ENCODE measurements around the gene DHRS3. TPM values are rescaled to one million over a fixed set of nuclear protein-coding genes. Genes with fewer than 3 reads are reported as not detected.
"Not testable (repeated sequence)": the region's sequence is repeated elsewhere in the genome, so short reads cannot be mapped to it uniquely, and the experiment has no call there.

DHRS3 gene
- polyA plus RNA-seq, 1 of the 3 experiments (the other 2 are of a cell fraction) = 44.8 TPM

DNA sequence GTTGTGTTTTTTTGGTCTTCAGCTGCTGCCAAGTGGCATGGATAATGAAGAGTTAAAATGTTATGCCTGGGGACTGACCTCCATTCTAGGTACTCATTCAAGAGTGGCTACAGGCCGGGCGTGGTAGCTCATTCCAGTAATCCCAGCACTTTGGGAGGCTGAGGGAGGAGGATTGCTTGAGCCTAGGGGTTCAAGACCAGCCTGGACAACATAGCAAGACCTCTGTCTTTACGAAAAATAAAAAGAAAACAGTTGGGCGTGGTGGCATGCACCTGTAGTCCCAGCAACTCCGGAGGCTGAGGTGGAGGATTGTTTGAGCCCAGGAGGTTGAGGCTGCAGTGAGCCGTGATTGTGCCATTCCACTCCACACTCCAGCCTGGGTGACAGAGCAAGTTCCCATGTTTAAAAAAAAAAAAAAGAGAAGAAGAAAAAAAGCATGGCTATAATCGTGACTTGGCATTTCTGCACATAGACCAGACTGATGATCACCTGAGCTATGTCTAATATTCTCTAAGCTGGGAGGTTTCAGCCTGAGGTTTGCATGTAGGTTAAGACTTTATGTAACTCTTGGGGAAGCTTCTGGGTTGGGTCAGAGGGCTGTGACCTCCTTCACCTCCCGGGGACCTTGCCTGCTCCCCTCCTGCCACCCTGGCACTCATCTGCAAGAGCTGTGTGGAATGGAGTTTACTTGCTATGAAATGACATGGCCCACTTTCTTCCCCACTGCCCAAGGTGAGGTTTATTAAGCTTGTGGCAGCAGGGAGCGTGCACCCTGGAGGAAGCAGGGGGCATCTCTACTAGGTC is 51.3 kb downstream of the DHRS3 start:
- Histone ChIP-seq H3K9me3 (no peaks in the 10 kb centered on the region), H3K9me2 (no peaks in the 10 kb centered on the region), H3K36me3 (replicated peaks in 1 of 2; ENCODE audit: control insufficient read depth in 1 of 2, insufficient read depth in 2 of 2, low read length in 1 of 2) (peaks cover 0 to 20% of the 10 kb centered on the region in 2 experiments), H3K79me2 (ENCODE audit: insufficient read depth) (no peaks in the 10 kb centered on the region), H3K4me3 (ENCODE audit: low read depth in 2 of 2, low read length in 1 of 2) (no peak overlapping the region), H3K4me1 (ENCODE audit: control insufficient read depth in 1 of 2, insufficient read depth in 2 of 2, low read depth in 1 of 2, low read length in 1 of 2) (peaks cover 0 to 5% of the 10 kb centered on the region in 2 experiments; a peak in 1 of 4 replicates), H3K4me2 (no peak overlapping the region), H3K27ac (ENCODE audit: low read depth in 2 of 2, low read length in 1 of 2) (no peak overlapping the region), H4K20me1 (ENCODE audit: insufficient read depth) (no peaks in the 10 kb centered on the region), H3K9ac (no peak overlapping the region), H2AFZ (ENCODE audit: low read depth) (no peak overlapping the region), H3F3A (replicated peaks; ENCODE audit: insufficient read depth) (no peaks in the 10 kb centered on the region), H3K27me3 (ENCODE audit: insufficient read depth) (no peaks in the 10 kb centered on the region)
- no peak for DNase-seq
- WGBS (ENCODE audit: low lambda C conversion rate) = 91% methylated on average over 8 of the region's 9 CpGs
- CTCF ChIA-PET = no interaction called here
- no peak for TF ChIP-seq FOXM1 (IDR thresholded peaks at IDR 0.05; ENCODE audit: low read depth)
- TF ChIP-seq TEAD4 (IDR thresholded peaks at IDR 0.05; ENCODE audit: borderline replicate concordance, insufficient read depth) = no peak
- POLR2A ChIA-PET = no interaction called here

DNA sequence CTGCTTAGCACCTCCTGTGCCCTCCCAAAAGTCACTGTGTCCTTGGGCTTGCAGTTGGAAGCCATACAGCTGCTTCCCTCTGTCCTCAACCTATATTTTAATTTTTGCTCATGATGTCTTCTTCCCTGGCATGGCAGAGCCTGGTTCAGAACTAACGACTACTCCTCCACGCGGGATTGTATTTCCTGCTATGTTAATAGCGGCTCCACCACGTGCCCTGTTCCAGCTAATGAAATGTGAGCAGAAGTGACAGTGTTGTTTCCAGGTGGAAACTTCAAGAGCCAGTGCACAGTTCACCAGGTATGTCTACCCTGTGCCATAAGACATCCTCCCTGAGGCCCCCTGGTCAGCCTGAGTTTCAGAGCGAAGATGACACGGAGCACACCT is 52.1 kb downstream of the DHRS3 start:
- H3K4me3 ChIP-seq (ENCODE audit: low read depth in 2 of 2, low read length in 1 of 2) = no peak overlapping the region
- TF ChIP-seq RFX5 (IDR thresholded peaks at IDR 0.05; ENCODE audit: low read length) = peak; percentile 58; the same call in 1 of the 2 replicates
- no peak for TF ChIP-seq RXRA (IDR thresholded peaks at IDR 0.05; ENCODE audit: borderline replicate concordance, low read depth)
- H3K79me2 ChIP-seq (ENCODE audit: insufficient read depth) = no peaks in the 10 kb centered on the region
- H3K36me3 ChIP-seq (replicated peaks in 1 of 2; ENCODE audit: control insufficient read depth in 1 of 2, insufficient read depth in 2 of 2, low read length in 1 of 2) = peaks cover 0 to 17% of the 10 kb centered on the region in 2 experiments
- no peaks in the 10 kb centered on the region for H3K27me3 ChIP-seq (ENCODE audit: insufficient read depth)
- H3K4me1 ChIP-seq (ENCODE audit: control insufficient read depth in 1 of 2, insufficient read depth in 2 of 2, low read depth in 1 of 2, low read length in 1 of 2) = peaks cover 0 to 5% of the 10 kb centered on the region in 2 experiments; a peak in 1 of 4 replicates
- no peak overlapping the region for H2AFZ ChIP-seq (ENCODE audit: low read depth)
- 75% methylated on average over 7 of the region's 7 CpGs for WGBS (ENCODE audit: low lambda C conversion rate)
- H3K27ac ChIP-seq (ENCODE audit: low read depth in 2 of 2, low read length in 1 of 2) = no peak overlapping the region
- ChIA-PET CTCF (interaction anchor here (0.7 kb wide), 1 partner anchor 24 kb away, joined by 3 read pairs; no protein-coding TSS in a partner anchor), POLR2A (no interaction called here)
- no peaks in the 10 kb centered on the region for H3F3A ChIP-seq (replicated peaks; ENCODE audit: insufficient read depth)
- no peaks in the 10 kb centered on the region for H4K20me1 ChIP-seq (ENCODE audit: insufficient read depth)
- no peaks in the 10 kb centered on the region for H3K9me3 ChIP-seq
- no peak overlapping the region for H3K4me2 ChIP-seq
- DNase-seq = no peak
- no peaks in the 10 kb centered on the region for H3K9me2 ChIP-seq
- H3K9ac ChIP-seq = no peak overlapping the region

DNA sequence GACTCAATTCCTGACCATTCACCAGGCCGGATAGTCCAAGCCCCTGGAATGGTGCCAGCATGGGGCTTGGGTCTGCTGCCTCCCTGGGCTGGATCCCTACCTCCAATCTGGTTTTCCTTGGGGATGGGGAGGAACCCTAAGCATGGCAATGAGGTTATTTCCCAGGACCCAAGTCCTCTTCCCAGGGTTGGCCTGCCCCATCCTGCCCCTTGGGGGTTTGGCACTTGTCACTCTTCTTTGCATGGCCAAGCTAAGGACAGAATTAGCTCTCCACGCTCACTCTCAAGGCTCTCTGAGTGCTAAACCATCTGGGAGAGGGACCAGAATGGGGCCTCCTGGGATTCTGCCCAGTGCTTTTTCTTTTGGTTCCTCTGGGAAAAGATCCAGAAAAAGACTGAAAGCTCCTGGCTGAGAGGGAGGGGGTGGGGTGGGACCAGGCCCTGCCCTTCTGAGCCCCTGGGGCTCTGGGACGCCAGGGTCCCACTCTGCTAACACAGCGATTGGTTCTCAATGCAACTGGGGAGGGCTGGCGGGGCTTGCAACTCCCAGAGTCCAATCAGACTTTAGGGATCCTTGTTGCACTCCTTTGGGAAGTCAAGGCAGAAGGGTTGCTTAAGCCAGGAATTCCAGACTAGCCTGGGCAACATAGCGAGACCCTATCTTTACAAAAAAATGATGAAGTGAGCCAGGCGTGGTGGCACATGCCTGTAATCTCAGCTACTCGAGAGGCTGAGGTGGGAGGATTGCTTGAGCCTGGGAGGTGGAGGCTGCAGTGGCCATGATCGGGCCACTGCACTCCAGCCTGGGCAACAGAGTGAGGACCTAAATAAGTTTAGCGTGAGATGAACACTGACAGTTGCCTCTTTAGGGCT is 52.7 kb downstream of the DHRS3 start:
- DNase-seq = no peak

GRCh38 chr1:12564251-12564650 is 53.8 kb downstream of the DHRS3 start:
- H3K4me3 ChIP-seq (ENCODE audit: low read depth in 2 of 2, low read length in 1 of 2); H3K4me2 ChIP-seq; H2AFZ ChIP-seq (ENCODE audit: low read depth); H3F3A ChIP-seq (replicated peaks; ENCODE audit: insufficient read depth); POLR2A ChIA-PET; H3K9ac ChIP-seq; H4K20me1 ChIP-seq (ENCODE audit: insufficient read depth); H3K27me3 ChIP-seq (ENCODE audit: insufficient read depth); H3K9me2 ChIP-seq; DNase-seq; H3K27ac ChIP-seq (ENCODE audit: low read depth in 2 of 2, low read length in 1 of 2); H3K9me3 ChIP-seq; H3K4me1 ChIP-seq (ENCODE audit: control insufficient read depth in 1 of 2, insufficient read depth in 2 of 2, low read depth in 1 of 2, low read length in 1 of 2); H3K79me2 ChIP-seq (ENCODE audit: insufficient read depth): not testable (repeated sequence)
- CTCF ChIA-PET = interaction anchor here (0.8 kb wide), 1 partner anchor 16 kb away, joined by 3 read pairs; no protein-coding TSS in a partner anchor
- peaks cover 0 to 11% of the 10 kb centered on the region in 2 experiments for H3K36me3 ChIP-seq (replicated peaks in 1 of 2; ENCODE audit: control insufficient read depth in 1 of 2, insufficient read depth in 2 of 2, low read length in 1 of 2)
- WGBS (ENCODE audit: low lambda C conversion rate) = 59% methylated on average over 3 of the region's 3 CpGs

More for the DNA sequence above, 52.7 kb downstream of the DHRS3 start:
- H3K9ac ChIP-seq = no peak overlapping the region
- H3K4me1 ChIP-seq (ENCODE audit: control insufficient read depth in 1 of 2, insufficient read depth in 2 of 2, low read depth in 1 of 2, low read length in 1 of 2) = peaks cover 0 to 5% of the 10 kb centered on the region in 2 experiments; a peak in 1 of 4 replicates
- H3K4me3 ChIP-seq (ENCODE audit: low read depth in 2 of 2, low read length in 1 of 2) = no peak overlapping the region
- no peak overlapping the region; a peak in 1 of 4 replicates for H3K27ac ChIP-seq (ENCODE audit: low read depth in 2 of 2, low read length in 1 of 2)
- no peaks in the 10 kb centered on the region for H3K9me2 ChIP-seq
- ChIA-PET CTCF (interaction anchor here (0.7 kb wide), 1 partner anchor 24 kb away, joined by 3 read pairs; no protein-coding TSS in a partner anchor), POLR2A (no interaction called here)
- H3K9me3 ChIP-seq = no peaks in the 10 kb centered on the region
- H4K20me1 ChIP-seq (ENCODE audit: insufficient read depth) = no peaks in the 10 kb centered on the region
- H3K79me2 ChIP-seq (ENCODE audit: insufficient read depth) = no peaks in the 10 kb centered on the region
- H3K27me3 ChIP-seq (ENCODE audit: insufficient read depth) = no peaks in the 10 kb centered on the region
- H3K4me2 ChIP-seq = no peak overlapping the region
- H3K36me3 ChIP-seq (replicated peaks in 1 of 2; ENCODE audit: control insufficient read depth in 1 of 2, insufficient read depth in 2 of 2, low read length in 1 of 2) = peaks cover 0 to 13% of the 10 kb centered on the region in 2 experiments
- H2AFZ ChIP-seq (ENCODE audit: low read depth) = no peak overlapping the region
- no peak for TF ChIP-seq FOSL2 (IDR thresholded peaks at IDR 0.05; ENCODE audit: borderline replicate concordance, low read depth)
- no peak for TF ChIP-seq MXI1 (IDR thresholded peaks at IDR 0.05; ENCODE audit: low read depth, low read length)
- TF ChIP-seq SIN3A (IDR thresholded peaks at IDR 0.05; ENCODE audit: borderline replicate concordance, low read depth, low read length) = no peak
- no peak for TF ChIP-seq FOXM1 (IDR thresholded peaks at IDR 0.05; ENCODE audit: low read depth)
- TF ChIP-seq EZH2phosphoT487 (IDR thresholded peaks at IDR 0.05; ENCODE audit: borderline replicate concordance, low read depth) = no peak
- TF ChIP-seq FOXJ3 (CRISPR knock-in tag; IDR thresholded peaks at IDR 0.05) = no peak
- no peak for TF ChIP-seq USF1 (IDR thresholded peaks at IDR 0.05; ENCODE audit: borderline replicate concordance, low read depth)
- no peaks in the 10 kb centered on the region for H3F3A ChIP-seq (replicated peaks; ENCODE audit: insufficient read depth)
- WGBS (ENCODE audit: low lambda C conversion rate) = 86% methylated on average over 9 of the region's 10 CpGs
